Measurements from ENCODE around the gene ARRDC2. TPM values are rescaled to one million over a fixed set of nuclear protein-coding genes. Genes with fewer than 3 reads are reported as not detected.

ARRDC2 gene
- polyA plus RNA-seq, 3 donors = 13.8 to 99.8 (median 23.9) TPM

- Mint-ChIP-seq H3K4me3 (peak overlapping the region in 1 of 2 donors; percentile 83), H3K27me3 (ENCODE audit: low read depth in 3 of 3) (peaks cover 39 to 62% (median 43%) of the 10 kb centered on the region in 3 donors)
Observed at GRCh38 chr19:17965370-17966128, 42.4 kb upstream of the ARRDC2 start.

GRCh38 chr19:17966129-17966483, 41.9 kb upstream of the ARRDC2 start:
- H3K27ac ChIP-seq (ENCODE audit: low read depth in 1 of 2, low read length in 2 of 2) = no peak overlapping the region
- Mint-ChIP-seq H3K27ac (no peak overlapping the region), H3K27me3 (ENCODE audit: low read depth in 3 of 3) (peaks cover 40 to 60% (median 43%) of the 10 kb centered on the region in 3 donors), H3K4me1 (peaks cover 4% of the 10 kb centered on the region), H3K4me3 (peak overlapping the region in 1 of 2 donors; percentile 83), H3K9me3 (peaks cover 0 to 17% (median 6%) of the 10 kb centered on the region in 7 donors), H3K36me3 (peaks cover 2 to 6% of the 10 kb centered on the region in 2 donors)
- H3K9me3 ChIP-seq (replicated peaks in 1 of 2; ENCODE audit: control insufficient read depth in 1 of 2, insufficient read depth in 1 of 2, low read length in 2 of 2) = peaks cover 0 to 17% of the 10 kb centered on the region in 2 donors
- H3K4me2 ChIP-seq (replicated peaks; ENCODE audit: extremely low read depth, low read length, poor library complexity, severe bottlenecking) = no peak overlapping the region
- no peaks in the 10 kb centered on the region for H3K79me2 ChIP-seq (ENCODE audit: insufficient read depth, low read length)
- no peak for DNase-seq
- no peaks in the 10 kb centered on the region for H3K36me3 ChIP-seq (replicated peaks in 1 of 2; ENCODE audit: control insufficient read depth in 1 of 2, insufficient read depth in 2 of 2, low read length in 2 of 2)
- no peak overlapping the region for H3K9ac ChIP-seq (ENCODE audit: insufficient read depth, low read length, poor library complexity, severe bottlenecking)
- WGBS (ENCODE audit: insufficient coverage) = no CpG with 5 or more reads among the region's 2 CpGs
- H3K4me3 ChIP-seq (replicated peaks in 1 of 3; ENCODE audit: low read depth in 2 of 3, low read length in 3 of 3) = no peak overlapping the region
- TF ChIP-seq CTCF (IDR thresholded peaks at IDR 0.05) = no peak
- no peak overlapping the region for H2AFZ ChIP-seq (ENCODE audit: insufficient read depth, low read depth, low read length, poor library complexity, severe bottlenecking)
- H3K4me1 ChIP-seq (ENCODE audit: control insufficient read depth in 1 of 2, insufficient read depth in 2 of 2, low read length in 2 of 2) = no peaks in the 10 kb centered on the region
- H3K27me3 ChIP-seq (ENCODE audit: control insufficient read depth in 2 of 2, insufficient read depth in 2 of 2, low read length in 2 of 2) = peaks cover 16 to 39% of the 10 kb centered on the region in 2 donors
- no peaks in the 10 kb centered on the region for H4K20me1 ChIP-seq (ENCODE audit: insufficient read depth, low read length)
- intact Hi-C loops (cut with micrococcal nuclease) = no loop called here

More at GRCh38 chr19:17965370-17966128, 42.4 kb upstream of the ARRDC2 start:
- H3K9me3 Mint-ChIP-seq = peaks cover 0 to 17% (median 6%) of the 10 kb centered on the region in 7 donors
- H3K4me1 ChIP-seq (ENCODE audit: control insufficient read depth in 1 of 2, insufficient read depth in 2 of 2, low read length in 2 of 2) = no peaks in the 10 kb centered on the region
- no peak overlapping the region for H3K4me3 ChIP-seq (replicated peaks in 1 of 3; ENCODE audit: low read depth in 2 of 3, low read length in 3 of 3)
- 94% methylated on average over 7 of the region's 11 CpGs for WGBS (ENCODE audit: insufficient coverage)
- no peak overlapping the region for H3K4me2 ChIP-seq (replicated peaks; ENCODE audit: extremely low read depth, low read length, poor library complexity, severe bottlenecking)
- H4K20me1 ChIP-seq (ENCODE audit: insufficient read depth, low read length) = no peaks in the 10 kb centered on the region
- no peaks in the 10 kb centered on the region for H3K36me3 ChIP-seq (replicated peaks in 1 of 2; ENCODE audit: control insufficient read depth in 1 of 2, insufficient read depth in 2 of 2, low read length in 2 of 2)
- H3K9me3 ChIP-seq (replicated peaks in 1 of 2; ENCODE audit: control insufficient read depth in 1 of 2, insufficient read depth in 1 of 2, low read length in 2 of 2) = peaks cover 0 to 17% of the 10 kb centered on the region in 2 donors
- H3K4me1 Mint-ChIP-seq = peaks cover 4% of the 10 kb centered on the region
- no peak overlapping the region for H2AFZ ChIP-seq (ENCODE audit: insufficient read depth, low read depth, low read length, poor library complexity, severe bottlenecking)
- no peak overlapping the region for H3K27ac Mint-ChIP-seq
- peaks cover 16 to 39% of the 10 kb centered on the region in 2 donors for H3K27me3 ChIP-seq (ENCODE audit: control insufficient read depth in 2 of 2, insufficient read depth in 2 of 2, low read length in 2 of 2)
- DNase-seq = no peak
- intact Hi-C loops (cut with micrococcal nuclease) = no loop called here
- H3K36me3 Mint-ChIP-seq = peaks cover 2 to 6% of the 10 kb centered on the region in 2 donors
- no peak for TF ChIP-seq CTCF (IDR thresholded peaks at IDR 0.05)
- no peak overlapping the region for H3K27ac ChIP-seq (ENCODE audit: low read depth in 1 of 2, low read length in 2 of 2)
- no peaks in the 10 kb centered on the region for H3K79me2 ChIP-seq (ENCODE audit: insufficient read depth, low read length)
- H3K9ac ChIP-seq (ENCODE audit: insufficient read depth, low read length, poor library complexity, severe bottlenecking) = no peak overlapping the region

Data from CD14-positive monocyte (primary cell).